Sciatic nerve (tissue), 2 donors: ENCODE data around the gene RTBDN. TPM values are rescaled to one million over a fixed set of nuclear protein-coding genes. Genes with fewer than 3 reads are reported as not detected.

Source experiments
- ATAC-seq: fragments of 200-7000 bp; cut with Tn5 transposase; one replicate; pipeline ENCODE4 v1.9.1; 2020; ENCODE audit warnings: mild to moderate bottlenecking, moderate library complexity
- DNase-seq: peaks from one replicate; pipeline ENCODE4 v3.0.0-alpha.2; 2020; ENCODE audit warnings: low spot score
- intact Hi-C: fragments of 100-400 bp; cut with DNase I; formaldehyde crosslinking; loops from one replicate; pipeline ENCODE4 v1.14.2; 2022
- microRNA-seq: library from miRNA; unstranded; fragments of <30 nt; microRNA quantifications from one replicate; pipeline ENCODE4 v1.2.0, GENCODE V29; 2020
- total RNA-seq: library from RNA; stranded (reverse); fragmentation: NEBNext Ultra II Directional; extraction: Animal tissue kit (Norgen Biotek cat#: 25700); gene quantifications from one replicate; pipeline ENCODE4 v1.2.1, GENCODE V29; 2021
- donor health status: DM: no; HTN: no; CAD: no.
- donor health status: DM: no; HTN: no; CAD: no.

RTBDN gene
- total RNA-seq, 1 donor from 2014 or later: not detected

DNA sequence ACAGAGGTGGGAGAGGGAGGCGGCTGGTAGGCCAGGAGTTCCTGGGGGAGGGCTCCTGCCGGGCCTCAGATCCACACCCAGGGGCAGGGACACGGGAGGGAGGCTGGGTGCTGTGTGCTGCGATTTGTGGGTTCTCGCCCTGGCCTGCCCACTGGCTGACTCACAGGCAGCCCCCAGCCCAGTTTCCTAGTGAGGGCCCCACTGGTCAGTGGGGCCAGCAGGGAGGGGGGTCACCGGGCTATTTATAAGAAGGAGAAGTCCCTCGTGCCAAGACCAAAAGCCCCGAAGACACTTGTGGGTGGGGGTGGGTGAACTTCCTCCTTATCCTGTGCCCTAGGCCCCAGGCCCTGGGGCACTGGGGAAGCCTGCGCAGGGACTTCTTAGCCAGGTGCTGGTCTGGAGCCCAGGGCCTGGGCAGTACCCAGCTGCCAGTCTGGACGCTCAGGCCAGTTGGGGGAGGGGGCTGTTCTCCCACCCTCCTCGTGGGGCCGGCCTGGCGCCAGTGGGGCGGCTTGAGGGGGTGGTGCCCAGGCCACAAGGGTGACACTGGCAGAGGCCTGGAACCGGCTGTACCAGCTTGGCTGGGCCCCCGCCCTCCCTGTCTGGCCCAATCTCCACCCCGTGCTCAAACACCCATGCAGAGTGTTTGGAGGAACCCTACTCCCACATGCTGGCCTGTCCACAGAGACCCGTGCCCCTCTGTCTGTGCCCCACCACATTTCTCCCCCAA is 48.1 kb downstream of the RTBDN start:
- ATAC-seq: peak; percentile 0
- no peak for DNase-seq
- intact Hi-C loops: no loop called here

- DNase-seq (no peak), ATAC-seq (no peak)
- intact Hi-C loops: no loop called here
Measured at GRCh38 chr19:12785431-12786031, 48.8 kb downstream of the RTBDN start.

GRCh38 chr19:12784871-12785430 is 49.4 kb downstream of the RTBDN start:
- DNase-seq (no peak), ATAC-seq (no peak)
- intact Hi-C loops: no loop called here

GRCh38 chr19:12784394-12784870 is 49.9 kb downstream of the RTBDN start:
- intact Hi-C loops: no loop called here
- ATAC-seq (no peak), DNase-seq (no peak)

DNA sequence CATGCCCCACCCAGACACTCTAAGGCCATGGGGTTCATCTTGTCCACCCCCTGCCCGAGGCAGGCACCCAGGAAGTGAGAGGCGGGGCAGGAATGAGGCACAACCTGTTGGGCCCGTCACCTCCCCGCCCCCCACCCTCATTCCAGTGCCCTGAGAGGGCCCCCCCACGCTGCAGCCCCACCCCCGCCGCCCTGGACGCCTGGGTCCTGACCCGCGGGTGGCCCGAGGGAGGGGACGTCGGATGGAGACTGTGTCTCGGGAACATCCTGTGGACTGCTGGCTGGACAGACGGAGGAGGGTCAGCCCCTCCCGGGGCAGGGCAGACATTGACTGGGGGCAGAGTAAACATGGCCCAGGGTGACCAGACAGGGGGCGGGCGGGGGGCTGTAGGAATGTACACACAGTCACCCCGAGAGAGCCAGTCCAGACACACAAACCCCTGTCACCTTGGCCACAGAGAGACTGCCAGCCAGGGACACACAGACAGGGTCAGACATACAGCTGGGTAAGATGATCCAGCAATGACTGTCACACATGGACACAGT is 50.5 kb downstream of the RTBDN start:
- ATAC-seq (no peak), DNase-seq (no peak)
- intact Hi-C loops: no loop called here

DNA sequence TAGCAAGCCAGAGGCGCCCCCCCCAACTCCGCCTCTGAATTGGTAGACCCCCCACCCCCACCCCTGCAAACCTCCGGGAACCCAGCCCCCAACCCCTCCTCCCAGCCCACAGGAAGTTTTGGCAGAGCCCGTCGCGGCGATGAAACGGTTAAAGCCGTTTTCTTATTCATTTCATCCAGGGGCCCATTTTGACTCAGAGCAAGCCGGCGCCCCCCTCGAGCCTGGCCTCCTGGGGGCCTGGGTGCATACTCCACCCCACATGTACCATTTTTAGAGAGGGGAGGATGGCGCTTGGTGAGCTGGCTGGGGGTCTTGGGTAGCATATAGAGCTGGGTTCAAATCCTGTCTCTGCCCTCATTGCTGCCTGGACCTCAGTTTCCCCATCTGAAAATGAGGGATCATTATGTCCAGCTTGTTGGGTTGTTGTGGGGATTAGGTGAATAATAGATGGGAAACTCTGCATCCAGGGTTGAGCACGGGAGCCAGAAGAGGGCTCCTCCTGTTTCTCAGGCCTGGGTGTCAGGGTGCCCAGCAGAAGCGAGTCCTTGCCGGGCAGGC is 51.0 kb downstream of the RTBDN start:
- DNase-seq: no peak
- intact Hi-C loops: no loop called here
- no peak for ATAC-seq

GRCh38 chr19:12782424-12783290 is 51.7 kb downstream of the RTBDN start:
- ATAC-seq (peak; percentile 63), DNase-seq (peak; percentile 95)
- intact Hi-C loops: no loop called here

DNA sequence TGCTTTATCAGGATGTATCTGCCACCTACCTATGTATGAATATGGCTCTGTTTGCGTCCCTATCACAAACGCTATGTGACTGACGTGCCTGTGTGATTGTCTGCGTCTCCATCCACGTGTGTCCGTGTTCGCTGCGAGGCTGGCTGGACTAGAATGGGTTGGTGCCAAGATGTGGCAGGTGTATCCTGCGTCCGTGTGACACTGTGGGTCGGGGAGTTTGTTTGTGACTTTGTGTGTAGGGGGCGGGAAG is 52.3 kb downstream of the RTBDN start:
- intact Hi-C loops: no loop called here

DNA sequence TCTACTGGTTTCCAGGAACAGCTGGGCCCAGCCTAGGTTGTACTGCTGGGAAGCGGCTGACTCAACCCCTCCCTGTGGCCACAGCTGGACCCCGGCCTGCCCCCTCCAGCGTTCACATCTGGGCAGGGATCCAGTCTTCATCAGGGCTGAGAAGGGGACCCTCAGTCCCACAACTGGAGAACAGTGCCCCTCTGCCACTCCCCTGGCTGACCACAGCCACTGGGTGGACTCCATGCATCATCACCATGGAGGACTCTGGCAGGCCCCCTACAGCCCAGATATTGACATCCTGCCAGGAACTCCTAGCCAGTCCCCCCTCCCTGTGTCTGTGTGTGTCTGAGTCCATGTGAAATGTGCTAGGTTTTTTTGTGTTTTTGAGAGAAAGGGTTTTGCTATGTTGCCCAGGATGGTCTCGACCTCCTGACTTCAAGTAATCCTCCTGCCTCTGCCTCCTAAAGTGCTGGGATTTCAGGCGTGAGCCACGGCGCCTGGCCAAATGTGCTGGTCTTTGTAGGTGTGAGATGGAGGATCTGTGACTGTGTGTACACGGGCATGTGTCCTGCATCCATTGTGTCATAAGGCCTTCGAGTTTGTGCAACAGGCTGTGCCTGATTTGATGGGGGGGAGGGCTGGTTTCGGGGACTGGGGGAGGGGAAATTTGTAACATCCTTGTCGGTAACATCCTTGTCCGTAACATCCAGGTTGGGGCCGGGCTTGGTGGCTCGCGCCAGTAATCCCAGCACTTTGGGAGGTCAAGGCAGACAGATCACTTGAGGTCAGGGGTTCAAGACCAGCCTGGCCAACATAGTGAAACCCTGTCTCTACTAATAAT is 55.0 kb downstream of the RTBDN start:
- ATAC-seq (peak; percentile 6), DNase-seq (peak; percentile 77)
- intact Hi-C loops: no loop called here

More for the DNA sequence above, 52.3 kb downstream of the RTBDN start:
- ATAC-seq (no peak), DNase-seq (no peak)

DNA sequence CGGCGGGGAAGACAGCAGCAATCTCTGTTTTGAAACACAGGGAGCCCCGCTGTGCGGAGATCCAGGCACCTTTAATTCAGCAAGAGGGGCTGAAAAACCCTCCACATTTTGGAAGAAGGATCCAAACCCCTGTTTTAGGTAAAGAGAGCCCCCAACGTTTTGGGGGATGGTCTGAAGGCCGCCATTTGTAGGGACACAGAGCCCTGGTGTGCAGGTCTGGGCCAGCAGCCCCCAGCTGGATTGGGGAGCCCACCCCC is 55.5 kb downstream of the RTBDN start:
- DNase-seq: no peak
- intact Hi-C loops: no loop called here
- ATAC-seq: no peak

DNA sequence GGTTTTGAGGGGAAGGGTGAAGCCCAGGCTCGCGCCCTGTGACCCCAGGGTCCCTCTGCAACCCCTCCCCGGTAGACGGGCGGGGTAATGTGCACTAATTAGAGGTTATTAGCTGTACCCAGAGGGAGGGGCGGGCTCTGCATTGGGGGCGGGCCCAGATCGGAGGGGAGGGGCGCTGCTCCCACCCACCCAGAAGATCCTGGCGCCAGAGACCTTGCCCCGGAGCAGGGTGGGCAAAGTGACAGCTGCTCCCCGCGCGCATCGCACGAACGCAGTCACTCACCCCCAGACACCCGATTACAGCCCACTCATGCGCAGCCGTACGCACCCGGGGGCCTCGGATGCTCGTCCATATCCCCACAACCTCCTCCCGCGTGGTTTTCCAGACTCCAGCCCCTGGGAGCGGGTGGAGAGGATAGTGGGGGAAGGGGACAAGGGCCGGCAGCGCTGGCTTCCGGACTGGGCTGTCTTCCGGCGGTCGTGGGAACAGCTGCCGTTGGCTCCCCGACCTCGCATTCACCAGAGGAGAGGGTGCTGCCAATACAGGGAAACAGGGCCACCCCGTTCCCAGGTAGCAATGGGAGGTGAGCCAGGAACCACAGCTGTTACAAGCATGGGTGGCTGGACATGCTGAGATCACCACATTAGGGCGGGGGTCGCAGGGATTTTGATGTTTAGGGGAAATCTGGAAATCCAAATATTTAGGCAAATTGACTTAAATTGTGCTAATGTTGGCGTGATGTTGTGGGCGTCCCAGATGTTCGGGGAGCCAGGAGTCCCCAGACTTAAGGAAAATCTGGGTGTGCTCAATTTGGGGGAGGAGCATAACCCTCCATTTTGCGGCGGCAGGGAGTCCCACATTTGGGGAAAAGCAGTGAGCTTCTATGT is 56.1 kb downstream of the RTBDN start:
- intact Hi-C loops: no loop called here
- ATAC-seq (peak; percentile 56), DNase-seq (peak; percentile 85)

DNA sequence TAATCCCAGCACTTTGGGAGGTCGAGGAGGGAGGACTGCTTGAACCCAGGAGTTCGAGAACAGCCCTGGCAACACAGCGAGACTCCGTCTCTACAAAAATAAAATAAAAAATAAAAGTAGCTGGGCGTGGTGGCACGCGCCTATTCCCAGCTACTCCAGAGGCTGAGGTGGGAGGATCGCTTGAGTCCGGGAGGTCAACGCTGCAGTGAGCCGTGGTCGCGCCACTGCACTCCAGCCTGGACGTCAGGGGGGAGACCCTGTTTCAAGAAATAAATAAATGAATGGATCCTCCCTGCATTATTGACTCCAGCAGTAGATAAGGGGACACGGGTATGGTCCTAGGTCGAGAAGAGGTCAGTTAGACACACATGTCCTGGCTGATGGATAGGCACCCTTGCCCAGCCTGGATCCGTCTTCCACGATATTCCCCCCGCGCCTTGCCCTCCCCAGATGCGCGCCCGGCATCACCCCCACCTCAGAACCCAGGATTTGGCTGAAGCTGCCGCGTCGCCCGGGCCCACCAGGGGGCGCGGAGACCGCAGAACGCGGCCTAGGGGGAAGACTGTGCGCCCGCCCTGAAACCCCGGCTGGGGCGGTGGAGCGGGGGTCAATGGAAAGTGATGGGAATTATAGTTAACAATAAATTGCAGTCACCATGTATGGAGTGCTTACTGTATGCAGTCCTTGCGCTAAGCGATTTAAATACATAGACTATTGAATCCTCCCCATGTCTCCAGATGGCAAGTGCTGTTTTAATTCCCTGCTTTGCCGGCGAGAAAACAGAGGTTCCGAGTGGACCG is 57.0 kb downstream of the RTBDN start:
- ATAC-seq (peak; percentile 68), DNase-seq (peak; percentile 91)
- intact Hi-C loops: loop anchor here (2.0 kb wide), 1 partner anchor 17 kb away; no protein-coding TSS in a partner anchor

Small RNA genes lying within 50 kb of the gene (microRNA-seq; reads per million reads assigned to microRNA genes)
- gene MIR5684: not detected
- gene MIR6794: not detected

Other genes with a start within 250 kb of the RTBDN start
- gene ZNF490, start 223.8 kb downstream of the RTBDN start, total RNA-seq: 8.6 TPM
- 48.2 TPM for gene ZNF791, start 223.7 kb downstream of the RTBDN start, total RNA-seq
- gene MAN2B1, start 167.8 kb downstream of the RTBDN start, total RNA-seq: 76.4 TPM
- 12.3 TPM for gene WDR83, start 167.8 kb downstream of the RTBDN start, total RNA-seq
- gene DHPS, start 152.7 kb downstream of the RTBDN start, total RNA-seq: 77.1 TPM
- gene GNG14, start 146.6 kb downstream of the RTBDN start, total RNA-seq: not detected
- gene FBXW9, start 137.9 kb downstream of the RTBDN start, total RNA-seq: 3.6 TPM
- 70.6 TPM for gene TNPO2, start 110.6 kb downstream of the RTBDN start, total RNA-seq
- 128 TPM for gene TRIR, start 99.9 kb downstream of the RTBDN start, total RNA-seq
- gene GET3, start 97.1 kb downstream of the RTBDN start, total RNA-seq: 30.1 TPM
- not detected for gene BEST2, start 82.8 kb downstream of the RTBDN start, total RNA-seq
- gene HOOK2, start 59.0 kb downstream of the RTBDN start, total RNA-seq: 45.1 TPM
- gene JUNB, start 43.1 kb downstream of the RTBDN start, total RNA-seq: 279 TPM
- 117 TPM for gene PRDX2, start 32.8 kb downstream of the RTBDN start, total RNA-seq
- 2.4 TPM for gene THSD8, start 32.5 kb downstream of the RTBDN start, total RNA-seq
- gene RNASEH2A, start 28.0 kb downstream of the RTBDN start, total RNA-seq: 5.1 TPM
- 0.31 TPM for gene MAST1, start 3.9 kb upstream of the RTBDN start, total RNA-seq
- 26.7 TPM for gene DNASE2, start 46.9 kb upstream of the RTBDN start, total RNA-seq
- gene KLF1, start 52.6 kb upstream of the RTBDN start, total RNA-seq: 1.1 TPM
- 24.4 TPM for gene GCDH, start 56.6 kb upstream of the RTBDN start, total RNA-seq
- gene SYCE2, start 84.7 kb upstream of the RTBDN start, total RNA-seq: not detected
- gene FARSA, start 99.1 kb upstream of the RTBDN start, total RNA-seq: 33.7 TPM
- 454 TPM for gene CALR, start 104.0 kb upstream of the RTBDN start, total RNA-seq
- 102 TPM for gene RAD23A, start 111.3 kb upstream of the RTBDN start, total RNA-seq
- gene GADD45GIP1, start 122.6 kb upstream of the RTBDN start, total RNA-seq: 13.7 TPM
- gene DAND5, start 135.0 kb upstream of the RTBDN start, total RNA-seq: not detected
- gene NFIX, start 160.9 kb upstream of the RTBDN start, total RNA-seq: 131 TPM